ENCODE results near the gene ITGA3. TPM values are rescaled to one million over a fixed set of nuclear protein-coding genes. Genes with fewer than 3 reads are reported as not detected.

Gene ITGA3
- total and polyA plus RNA-seq, 7 donors = 15.6 to 85.1 (median 38.4) TPM

GRCh38 chr17:50065056-50065455 lies 9.1 kb downstream of the ITGA3 start:
- no peak overlapping the region for H3K4me3 ChIP-seq
- no peaks in the 10 kb centered on the region for H3K27me3 ChIP-seq
- intact Hi-C loops (cut with DNase I) = loop anchor here (2.0 kb wide), 1 partner anchor 38 kb away; no protein-coding TSS in a partner anchor

GRCh38 chr17:50066995-50067394 lies 11.1 kb downstream of the ITGA3 start:
- Histone ChIP-seq H3K4me3 (no peak overlapping the region), H3K9me3 (no peaks in the 10 kb centered on the region), H3K36me3 (peaks cover 20 to 34% (median 30%) of the 10 kb centered on the region in 4 donors), H3K27ac (peak overlapping the region in 2 of 4 donors; percentile 91 to 96), H3K27me3 (no peaks in the 10 kb centered on the region), H3K4me1 (peaks cover 0 to 38% (median 38%) of the 10 kb centered on the region in 4 donors)
- 96% methylated on average over 2 of the region's 2 CpGs for WGBS, 2 donors
- no peak for DNase-seq
- intact Hi-C loops (cut with DNase I) = no loop called here
- TF ChIP-seq POLR2AphosphoS5 (IDR thresholded peaks at IDR 0.05) (no peak), EP300 (IDR thresholded peaks at IDR 0.05) (no peak), POLR2A (IDR thresholded peaks at IDR 0.05) (no peak), CTCF (IDR thresholded peaks at IDR 0.05) (no peak)

More at GRCh38 chr17:50065056-50065455, 9.1 kb downstream of the ITGA3 start:
- no peak for DNase-seq
- 70 to 84% methylated on average over 3 of the region's 3 CpGs for WGBS, 2 donors
- H3K9me3 ChIP-seq = no peaks in the 10 kb centered on the region
- H3K27ac ChIP-seq = peak overlapping the region; percentile 91 to 96 (median 94)
- H3K4me1 ChIP-seq = peaks cover 0 to 58% (median 57%) of the 10 kb centered on the region in 4 donors
- TF ChIP-seq POLR2AphosphoS5 (IDR thresholded peaks at IDR 0.05) (no peak), EP300 (IDR thresholded peaks at IDR 0.05) (no peak), POLR2A (IDR thresholded peaks at IDR 0.05) (no peak), CTCF (IDR thresholded peaks at IDR 0.05) (no peak)
- H3K36me3 ChIP-seq = peaks cover 7 to 18% (median 16%) of the 10 kb centered on the region in 4 donors

- H3K4me3 ChIP-seq = no peak overlapping the region
- WGBS, 2 donors = 96 to 97% methylated on average over 13 of the region's 13 CpGs
- no peak for TF ChIP-seq EP300 (IDR thresholded peaks at IDR 0.05)
- TF ChIP-seq POLR2A (IDR thresholded peaks at IDR 0.05) = no peak
- no peak for TF ChIP-seq CTCF (IDR thresholded peaks at IDR 0.05)
- no peak for TF ChIP-seq POLR2AphosphoS5 (IDR thresholded peaks at IDR 0.05)
- intact Hi-C loops (cut with DNase I) = no loop called here
- peaks cover 0 to 28% (median 28%) of the 10 kb centered on the region in 4 donors for H3K4me1 ChIP-seq
- H3K27ac ChIP-seq = no peak overlapping the region
- no peaks in the 10 kb centered on the region for H3K9me3 ChIP-seq
- H3K27me3 ChIP-seq = no peaks in the 10 kb centered on the region
- H3K36me3 ChIP-seq = peaks cover 20 to 43% (median 35%) of the 10 kb centered on the region in 4 donors
- no peak for DNase-seq
These were observed 12.1 kb downstream of the ITGA3 start for GRCh38 chr17:50067996-50068395.

GRCh38 chr17:50070908-50071680 lies 15.2 kb downstream of the ITGA3 start:
- no peaks in the 10 kb centered on the region for H3K27me3 ChIP-seq
- no peak overlapping the region for H3K27ac ChIP-seq
- intact Hi-C loops (cut with DNase I) = no loop called here
- DNase-seq = no peak
- WGBS, 2 donors = 97 to 98% methylated on average over 16 of the region's 16 CpGs
- H3K4me1 ChIP-seq = no peaks in the 10 kb centered on the region
- H3K9me3 ChIP-seq = no peaks in the 10 kb centered on the region
- H3K36me3 ChIP-seq = peaks cover 20 to 73% (median 53%) of the 10 kb centered on the region in 4 donors
- no peak for TF ChIP-seq POLR2AphosphoS5 (IDR thresholded peaks at IDR 0.05)
- no peak for TF ChIP-seq EP300 (IDR thresholded peaks at IDR 0.05)
- TF ChIP-seq CTCF (IDR thresholded peaks at IDR 0.05) = no peak
- no peak for TF ChIP-seq POLR2A (IDR thresholded peaks at IDR 0.05)
- no peak overlapping the region for H3K4me3 ChIP-seq
